KMS-11 (cell line): ENCODE results near the gene DPH7.

ENCODE experiments used
- H2AFZ ChIP-seq: fragments of 200-600 bp; sonication (generic); 2 replicates; pipeline ENCODE4 v1.6.1; 2016; ENCODE audit warnings: antibody characterized with exemption, mixed run types, low read depth
- H3K27ac ChIP-seq: fragments of 200-600 bp; sonication (generic); 2 replicates; pipeline ENCODE4 v1.6.1; 2016; ENCODE audit warnings: mild to moderate bottlenecking, mixed run types
- H3K27me3 ChIP-seq: fragments of 200-600 bp; sonication (generic); 2 replicates; pipeline ENCODE4 v1.6.1; 2017; ENCODE audit warnings: mild to moderate bottlenecking, low read depth, mixed run types, moderate library complexity; ENCODE audit not compliant: insufficient read depth
- H3K36me3 ChIP-seq: fragments of 200-600 bp; sonication (generic); 2 replicates; pipeline ENCODE4 v1.6.1; 2017; ENCODE audit warnings: mild to moderate bottlenecking, mixed run types; ENCODE audit not compliant: insufficient read depth
- H3K4me1 ChIP-seq: fragments of 200-600 bp; sonication (generic); 2 replicates; pipeline ENCODE4 v1.6.1; 2016; ENCODE audit warnings: mild to moderate bottlenecking, low read depth, mixed run types; ENCODE audit not compliant: poor library complexity, severe bottlenecking
- H3K4me2 ChIP-seq: fragments of 200-600 bp; sonication (generic); 2 replicates; pipeline ENCODE4 v1.7.0; 2016; ENCODE audit warnings: mild to moderate bottlenecking, mixed run types
- H3K4me3 ChIP-seq: fragments of 200-600 bp; sonication (generic); IDR thresholded peaks from 2 replicates; pipeline ENCODE4 v1.6.1; 2017; ENCODE audit warnings: low read depth, low read length, mixed read lengths; ENCODE audit not compliant: insufficient read depth
- H3K79me2 ChIP-seq: fragments of 200-600 bp; sonication (generic); 2 replicates; pipeline ENCODE4 v1.6.1; 2016; ENCODE audit warnings: low read depth, mixed run types; ENCODE audit not compliant: insufficient read depth
- H3K9ac ChIP-seq: fragments of 200-600 bp; sonication (generic); 2 replicates; pipeline ENCODE4 v1.6.1; 2016; ENCODE audit warnings: mild to moderate bottlenecking, mixed run types
- H4K20me1 ChIP-seq: fragments of 200-600 bp; sonication (generic); 2 replicates; pipeline ENCODE4 v1.6.1; 2016; ENCODE audit warnings: mild to moderate bottlenecking, mixed run types; ENCODE audit not compliant: insufficient read depth
- CTCF ChIP-seq: fragments of 200-600 bp; sonication (generic); conservative IDR thresholded peaks from 2 replicates; pipeline ENCODE4 v1.6.1; 2017; ENCODE audit warnings: low read depth, mild to moderate bottlenecking, antibody characterized with exemption, low read length, moderate library complexity, mixed read lengths

DPH7 gene

GRCh38 chr9:137612741-137613142 is 34.0 kb upstream of the DPH7 start:
- TF ChIP-seq CTCF, result no peak
- peaks cover 14% of the 10 kb centered on the region for H3K4me1 ChIP-seq
- no peaks in the 10 kb centered on the region; the same call in 1 of the 2 replicates for H3K36me3 ChIP-seq
- H3K27me3 ChIP-seq, result no peaks in the 10 kb centered on the region
- no peak overlapping the region for H3K4me3 ChIP-seq
- H2AFZ ChIP-seq, result no peak overlapping the region
- no peak overlapping the region for H3K27ac ChIP-seq
- H4K20me1 ChIP-seq, result no peaks in the 10 kb centered on the region
- H3K4me2 ChIP-seq, result no peak overlapping the region
- H3K79me2 ChIP-seq, result peaks cover 9% of the 10 kb centered on the region
- H3K9ac ChIP-seq, result no peak overlapping the region

- peaks cover 8% of the 10 kb centered on the region for H3K4me1 ChIP-seq
These were observed 33.2 kb upstream of the DPH7 start for GRCh38 chr9:137611623-137612609.

GRCh38 chr9:137610944-137611343 is 32.2 kb upstream of the DPH7 start:
- no peaks in the 10 kb centered on the region for H3K79me2 ChIP-seq
- H3K4me1 ChIP-seq, result peaks cover 9% of the 10 kb centered on the region
- H2AFZ ChIP-seq, result no peak overlapping the region
- H3K4me2 ChIP-seq, result no peak overlapping the region
- no peaks in the 10 kb centered on the region for H3K27me3 ChIP-seq
- H3K27ac ChIP-seq, result no peak overlapping the region
- no peak overlapping the region for H3K9ac ChIP-seq
- H3K36me3 ChIP-seq, result no peaks in the 10 kb centered on the region; the same call in 1 of the 2 replicates
- no peak for TF ChIP-seq CTCF
- H3K4me3 ChIP-seq, result no peak overlapping the region
- no peaks in the 10 kb centered on the region for H4K20me1 ChIP-seq

More at GRCh38 chr9:137611623-137612609, 33.2 kb upstream of the DPH7 start:
- Histone ChIP-seq H4K20me1 (no peaks in the 10 kb centered on the region), H2AFZ (no peak overlapping the region), H3K79me2 (peaks cover under 1% of the 10 kb centered on the region), H3K4me2 (no peak overlapping the region), H3K9ac (no peak overlapping the region), H3K36me3 (no peaks in the 10 kb centered on the region; the same call in 1 of the 2 replicates), H3K27me3 (no peaks in the 10 kb centered on the region), H3K27ac (no peak overlapping the region), H3K4me3 (no peak overlapping the region)
- TF ChIP-seq CTCF, result no peak

- Histone ChIP-seq H2AFZ (no peak overlapping the region), H3K27me3 (peaks cover 7% of the 10 kb centered on the region; the same call in 1 of the 2 replicates), H3K36me3 (no peaks in the 10 kb centered on the region), H3K4me1 (peaks cover 15% of the 10 kb centered on the region), H3K9ac (no peak overlapping the region), H3K4me3 (no peak overlapping the region), H3K79me2 (no peaks in the 10 kb centered on the region), H3K4me2 (peak overlapping the region; percentile 96), H3K27ac (no peak overlapping the region), H4K20me1 (no peaks in the 10 kb centered on the region)
- TF ChIP-seq CTCF, result no peak
These were observed 28.6 kb upstream of the DPH7 start for GRCh38 chr9:137607141-137607857.
